ENCODE measurements around the gene ASB16.
"Not testable (repeated sequence)": the region's sequence is repeated elsewhere in the genome, so short reads cannot be mapped to it uniquely, and the experiment has no call there.

Gene ASB16

GRCh38 chr17:44124118-44124438 lies 46.4 kb upstream of the ASB16 start:
- DNase-seq (ENCODE audit: low read depth) = no peak
- TF ChIP-seq, protein P1, sequence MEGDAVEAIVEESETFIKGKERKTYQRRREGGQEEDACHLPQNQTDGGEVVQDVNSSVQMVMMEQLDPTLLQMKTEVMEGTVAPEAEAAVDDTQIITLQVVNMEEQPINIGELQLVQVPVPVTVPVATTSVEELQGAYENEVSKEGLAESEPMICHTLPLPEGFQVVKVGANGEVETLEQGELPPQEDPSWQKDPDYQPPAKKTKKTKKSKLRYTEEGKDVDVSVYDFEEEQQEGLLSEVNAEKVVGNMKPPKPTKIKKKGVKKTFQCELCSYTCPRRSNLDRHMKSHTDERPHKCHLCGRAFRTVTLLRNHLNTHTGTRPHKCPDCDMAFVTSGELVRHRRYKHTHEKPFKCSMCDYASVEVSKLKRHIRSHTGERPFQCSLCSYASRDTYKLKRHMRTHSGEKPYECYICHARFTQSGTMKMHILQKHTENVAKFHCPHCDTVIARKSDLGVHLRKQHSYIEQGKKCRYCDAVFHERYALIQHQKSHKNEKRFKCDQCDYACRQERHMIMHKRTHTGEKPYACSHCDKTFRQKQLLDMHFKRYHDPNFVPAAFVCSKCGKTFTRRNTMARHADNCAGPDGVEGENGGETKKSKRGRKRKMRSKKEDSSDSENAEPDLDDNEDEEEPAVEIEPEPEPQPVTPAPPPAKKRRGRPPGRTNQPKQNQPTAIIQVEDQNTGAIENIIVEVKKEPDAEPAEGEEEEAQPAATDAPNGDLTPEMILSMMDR (IDR thresholded peaks at IDR 0.05; ENCODE audit: control insufficient read depth, insufficient read depth, low read depth, low read length, missing control alignments) = no peak
- H3K4me3 ChIP-seq (ENCODE audit: control insufficient read depth, low read depth, low read length) = peak overlapping the region; percentile 44

DNA sequence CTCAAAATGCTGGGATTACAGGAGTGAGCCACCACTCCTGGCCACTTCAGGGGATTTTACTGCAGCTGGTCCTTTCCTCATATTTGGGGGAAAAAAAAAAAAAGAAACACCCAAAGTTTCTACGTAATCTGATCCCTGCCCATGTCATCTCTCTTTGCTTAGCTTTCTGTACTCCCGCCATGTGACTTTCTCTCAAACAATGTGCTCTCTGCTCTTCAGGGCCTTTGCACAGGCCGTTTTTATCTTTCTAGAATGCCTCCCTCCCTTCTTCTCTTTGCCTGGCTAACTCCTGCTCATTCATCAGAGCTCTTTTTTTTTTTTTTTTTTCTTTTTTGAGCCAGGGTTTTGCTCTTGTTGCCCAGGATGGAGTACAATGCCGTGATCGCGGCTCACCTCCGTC lies 42.1 kb upstream of the ASB16 start:
- TF ChIP-seq, protein P1 (IDR thresholded peaks at IDR 0.05; ENCODE audit: control insufficient read depth, insufficient read depth, low read depth, low read length, missing control alignments) = no peak
- H3K4me3 ChIP-seq (ENCODE audit: control insufficient read depth, low read depth, low read length) = no peak overlapping the region

DNA sequence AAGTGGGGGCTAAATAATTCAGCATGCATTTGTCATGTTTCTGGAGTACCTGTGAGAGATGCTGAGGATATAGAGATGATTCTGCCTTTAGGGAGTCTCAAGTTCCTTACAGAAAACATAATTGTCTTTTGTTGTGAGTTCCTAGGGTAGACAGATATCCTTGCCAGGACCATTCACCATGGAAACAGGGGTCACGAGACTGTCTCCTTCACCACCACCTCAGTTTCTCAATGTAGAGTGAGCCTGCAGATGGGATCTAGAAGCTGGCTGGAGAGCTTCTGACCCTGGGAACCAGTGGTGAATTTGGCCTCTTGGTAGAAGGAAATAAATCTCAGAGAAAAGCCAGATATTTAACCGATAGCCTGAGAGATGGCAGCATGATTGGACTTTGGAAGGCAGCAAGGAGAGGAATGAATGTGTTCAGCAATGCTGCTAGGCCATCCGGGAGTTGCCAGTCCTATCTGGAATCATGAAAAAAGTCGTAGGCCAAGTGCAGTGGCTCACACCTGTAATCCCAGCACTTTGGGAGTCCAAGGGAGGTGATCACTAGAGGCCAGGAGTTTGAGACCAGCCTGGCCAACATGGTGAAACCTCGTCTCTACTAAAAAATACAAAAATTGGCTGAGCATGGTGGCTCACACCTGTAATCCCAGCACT lies 39.7 kb upstream of the ASB16 start:
- H3K4me3 ChIP-seq (ENCODE audit: control insufficient read depth, low read depth, low read length) = no peak overlapping the region
- TF ChIP-seq, protein P1 (IDR thresholded peaks at IDR 0.05; ENCODE audit: control insufficient read depth, insufficient read depth, low read depth, low read length, missing control alignments) = no peak
- DNase-seq (ENCODE audit: low read depth) = no peak

More for the DNA sequence above, 42.1 kb upstream of the ASB16 start:
- DNase-seq (ENCODE audit: low read depth) = no peak

DNA sequence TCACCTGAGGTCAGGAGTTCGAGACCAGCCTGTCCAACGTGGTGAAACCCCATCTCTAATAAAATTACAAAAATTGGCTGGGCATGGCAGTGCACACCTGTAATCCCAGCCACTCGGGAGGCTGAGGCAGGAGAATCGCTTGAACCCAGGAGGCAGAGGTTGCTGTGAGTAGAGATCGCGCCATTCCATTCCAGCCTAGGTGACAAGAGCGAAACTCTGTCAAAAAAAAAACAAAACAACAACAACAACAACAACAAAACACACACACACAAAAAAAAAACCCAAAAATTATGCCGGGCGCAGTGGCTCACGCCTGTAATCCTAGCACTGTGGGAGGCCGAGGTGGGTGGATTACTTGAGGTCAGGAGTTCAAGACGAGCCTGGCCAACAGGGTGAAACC lies 39.1 kb upstream of the ASB16 start:
- H3K4me3 ChIP-seq (ENCODE audit: control insufficient read depth, low read depth, low read length); DNase-seq (ENCODE audit: low read depth): not testable (repeated sequence)

DNA sequence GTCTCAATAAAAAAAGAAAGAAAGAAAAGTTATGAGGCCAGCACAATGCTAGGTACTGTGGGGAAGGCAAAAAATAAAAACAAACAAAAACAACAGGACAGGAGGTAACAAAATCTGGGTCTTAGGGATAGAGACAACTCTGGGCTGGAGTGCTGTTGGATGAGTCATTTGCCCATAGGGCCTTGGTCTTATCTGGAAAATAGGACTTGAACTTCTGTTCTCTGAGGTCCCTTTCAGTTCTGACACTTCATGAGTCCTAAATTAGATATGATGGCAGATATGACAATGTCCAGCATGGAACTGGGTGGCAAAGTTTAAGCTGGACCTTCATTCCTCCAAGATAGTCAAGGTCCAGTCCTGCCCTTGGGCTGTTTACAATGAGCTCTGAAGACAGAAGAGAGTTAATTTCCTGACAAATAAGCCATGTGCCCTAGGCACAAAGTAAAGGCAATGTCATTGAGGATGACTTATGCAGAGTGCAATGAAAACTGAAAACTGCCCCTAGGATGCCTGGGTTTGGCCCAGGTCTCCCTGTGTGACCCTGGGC lies 38.2 kb upstream of the ASB16 start:
- H3K4me3 ChIP-seq (ENCODE audit: control insufficient read depth, low read depth, low read length) = no peak overlapping the region
- TF ChIP-seq, protein P1 (IDR thresholded peaks at IDR 0.05; ENCODE audit: control insufficient read depth, insufficient read depth, low read depth, low read length, missing control alignments) = no peak
- no peak for DNase-seq (ENCODE audit: low read depth)

DNA sequence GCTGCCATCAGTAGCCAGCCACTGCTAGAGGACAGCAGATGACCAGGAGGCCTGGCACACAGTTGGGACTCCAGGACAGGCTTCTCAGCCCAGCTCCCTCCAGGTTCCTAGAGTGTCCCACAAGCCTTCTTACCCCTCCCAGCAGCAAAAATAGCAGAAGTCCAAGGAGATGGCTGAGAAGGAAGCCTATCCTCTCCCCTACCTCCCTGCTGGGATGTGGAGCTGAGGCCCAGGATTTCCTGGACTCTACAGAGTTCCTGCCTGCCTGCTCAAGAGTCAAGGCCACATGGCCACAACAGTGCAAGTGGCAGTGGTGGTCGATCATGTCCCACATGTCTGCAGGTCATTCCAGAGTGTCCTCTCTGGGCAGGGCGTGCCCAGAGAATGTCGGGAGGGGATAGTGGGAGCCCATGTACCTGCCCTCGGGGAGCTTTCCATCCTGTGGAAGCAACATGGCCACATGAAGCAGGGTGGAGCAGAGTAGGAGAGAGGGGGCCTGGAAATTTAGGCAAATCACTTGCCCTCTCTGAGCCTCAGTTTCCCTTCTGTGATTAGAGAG lies 36.5 kb upstream of the ASB16 start:
- TF ChIP-seq, protein P1 (IDR thresholded peaks at IDR 0.05; ENCODE audit: control insufficient read depth, insufficient read depth, low read depth, low read length, missing control alignments) = no peak
- no peak overlapping the region for H3K4me3 ChIP-seq (ENCODE audit: control insufficient read depth, low read depth, low read length)
- DNase-seq (ENCODE audit: low read depth) = no peak

DNA sequence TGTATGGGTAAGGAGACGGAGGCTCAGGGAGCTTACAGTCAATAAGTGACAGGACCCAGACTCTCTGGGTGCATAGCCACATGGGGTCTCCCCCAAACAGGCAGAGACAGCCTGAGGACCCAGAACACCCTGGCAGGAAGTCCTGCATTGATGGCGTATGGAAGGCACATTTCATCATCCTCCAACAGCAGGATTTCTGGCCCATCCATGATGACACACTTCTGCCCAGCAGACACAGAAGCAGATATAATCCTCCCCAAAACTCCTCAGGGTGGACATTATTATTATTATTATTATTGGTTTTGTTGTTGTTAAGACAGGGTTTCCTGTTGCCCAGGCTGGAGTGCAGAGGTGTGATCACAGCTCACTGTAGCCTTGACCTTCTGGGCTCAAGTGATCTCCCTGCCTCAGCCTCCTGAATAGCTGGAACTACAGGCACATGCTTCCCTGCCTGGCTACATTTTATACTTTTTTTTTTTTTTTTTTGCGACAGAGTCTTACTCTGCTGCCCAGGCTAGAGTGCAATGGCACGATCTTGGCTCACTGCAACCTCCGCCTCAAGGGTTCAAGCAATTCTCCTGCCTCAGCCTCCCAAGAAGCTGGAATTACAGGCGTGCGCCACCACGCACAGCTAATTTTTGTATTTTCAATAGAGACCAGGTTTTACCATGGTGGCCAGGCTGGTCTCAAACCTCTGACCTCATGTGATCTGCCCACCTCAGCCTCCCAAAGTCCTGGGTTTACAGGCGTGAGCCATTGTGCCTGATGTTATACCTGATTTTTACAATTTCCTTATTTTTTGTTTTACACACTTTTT lies 35.5 kb upstream of the ASB16 start:
- no peak overlapping the region for H3K4me3 ChIP-seq (ENCODE audit: control insufficient read depth, low read depth, low read length)
- TF ChIP-seq, protein P1 (IDR thresholded peaks at IDR 0.05; ENCODE audit: control insufficient read depth, insufficient read depth, low read depth, low read length, missing control alignments) = no peak
- DNase-seq (ENCODE audit: low read depth) = no peak

All from AG09309 (cell line).